ENCODE results near the gene MCUR1.
"Not testable (repeated sequence)": the region's sequence is repeated elsewhere in the genome, so short reads cannot be mapped to it uniquely, and the experiment has no call there.

MCUR1 gene

DNA sequence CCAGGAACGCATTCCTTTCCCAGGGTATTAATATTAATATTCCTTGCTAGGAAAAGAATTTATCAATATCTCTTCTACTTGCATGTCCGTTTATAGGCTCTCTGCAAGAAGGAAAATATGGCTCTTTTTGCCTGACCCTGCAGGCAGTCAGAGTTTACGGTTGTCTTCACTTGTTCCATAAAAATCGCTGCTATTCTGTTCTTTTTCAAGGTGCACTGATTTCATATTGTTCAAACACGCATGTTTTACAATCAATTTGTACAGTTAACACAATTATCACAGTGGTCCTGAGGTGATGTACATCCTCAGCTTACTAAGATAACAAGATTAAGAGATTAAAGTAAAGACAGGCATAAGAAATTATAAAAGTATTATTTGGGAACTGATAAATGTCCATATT is 15.1 kb upstream of the MCUR1 start:
- in situ Hi-C loops (cut with MboI; ENCODE audit: low sequenced_read_pairs): not testable (repeated sequence)

DNA sequence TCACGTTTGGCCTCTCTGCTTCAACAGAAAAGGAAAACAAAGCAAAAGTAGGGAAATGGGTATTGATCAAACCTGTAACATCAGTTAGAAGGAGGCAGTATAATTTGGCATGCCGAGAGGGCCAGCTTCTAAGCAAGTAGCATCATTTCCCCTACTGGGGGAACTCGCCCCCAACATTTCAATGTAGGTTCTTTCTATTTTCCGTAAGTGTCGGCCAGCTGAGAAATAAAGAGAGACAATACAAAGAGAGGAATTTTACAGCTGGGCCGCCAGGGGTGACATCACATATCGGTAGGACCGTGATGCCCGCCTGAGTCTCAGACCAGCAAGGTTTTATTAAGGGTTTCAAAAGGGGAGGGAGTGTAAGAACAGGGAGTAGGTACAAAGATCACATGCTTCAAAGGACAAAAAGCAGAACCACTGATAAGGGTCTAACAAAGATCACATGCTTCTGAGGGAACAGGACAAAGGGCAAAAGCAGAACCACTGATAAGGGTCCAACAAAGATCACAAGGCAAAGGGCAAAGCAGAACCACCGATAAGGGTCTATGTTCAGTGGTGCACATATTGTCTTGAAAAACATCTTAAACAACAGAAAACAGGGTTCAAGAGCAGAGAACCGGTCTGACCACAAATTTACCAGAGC is 14.4 kb upstream of the MCUR1 start:
- in situ Hi-C loops (cut with MboI; ENCODE audit: low sequenced_read_pairs): not testable (repeated sequence)

DNA sequence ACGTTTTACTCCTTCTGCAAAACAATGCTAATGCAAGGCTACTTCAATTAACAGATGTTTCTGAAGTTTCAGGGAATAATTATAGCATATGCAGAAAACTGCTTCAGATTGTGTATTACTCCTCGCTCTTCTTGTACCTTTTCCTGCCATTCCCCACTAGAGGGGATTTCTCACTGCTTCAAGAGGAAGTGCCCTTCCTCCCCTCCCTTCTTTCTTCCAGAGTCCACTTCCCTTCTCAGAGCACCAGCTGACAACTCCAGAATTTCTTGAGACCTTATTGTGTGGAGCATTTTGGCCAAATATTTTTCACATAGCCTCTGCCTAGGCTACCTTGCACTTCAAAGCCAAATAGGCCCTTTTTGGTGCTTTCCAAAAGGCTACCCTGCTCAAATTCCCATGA is 12.7 kb upstream of the MCUR1 start:
- in situ Hi-C loops (cut with MboI; ENCODE audit: low sequenced_read_pairs): no loop called here

DNA sequence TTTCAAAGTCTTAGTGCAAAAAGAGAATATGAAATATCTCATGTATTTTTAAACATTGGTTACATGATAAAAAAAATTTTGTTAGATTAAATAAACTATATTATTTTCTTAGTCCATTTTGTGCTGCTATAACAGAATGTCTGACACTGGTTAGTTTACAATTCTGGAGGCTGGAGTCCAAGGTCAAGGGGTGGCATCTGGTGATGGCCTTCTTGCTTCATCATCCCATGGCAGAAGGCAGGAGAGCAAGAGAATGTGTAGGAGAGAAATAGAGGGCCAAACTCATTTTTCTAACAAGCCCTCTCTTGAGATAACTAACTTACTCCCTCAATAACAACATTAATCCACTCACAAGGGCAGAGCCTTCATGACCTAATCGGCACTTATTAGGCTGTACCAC is 11.5 kb upstream of the MCUR1 start:
- in situ Hi-C loops (cut with MboI; ENCODE audit: low sequenced_read_pairs): no loop called here

DNA sequence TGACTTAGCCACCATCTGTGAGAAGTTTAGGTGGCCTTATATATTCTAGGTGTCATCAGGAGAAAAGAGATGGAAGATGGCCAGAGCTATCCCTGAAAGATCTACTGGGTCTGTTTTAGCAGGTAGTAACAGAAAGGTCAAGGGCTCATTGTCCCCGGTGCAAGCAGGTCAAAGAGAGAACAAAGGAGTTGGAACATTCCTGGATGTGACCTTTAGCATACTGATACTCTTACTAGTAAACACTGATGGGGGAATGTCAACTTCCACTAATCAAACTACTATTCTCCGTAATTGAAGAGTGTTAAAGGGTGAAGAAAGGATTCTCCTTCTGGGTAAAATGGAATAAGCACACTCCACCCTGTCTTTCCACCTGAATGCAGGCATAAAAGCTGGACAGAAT is 4.0 kb upstream of the MCUR1 start:
- in situ Hi-C loops (cut with MboI; ENCODE audit: low sequenced_read_pairs): no loop called here

DNA sequence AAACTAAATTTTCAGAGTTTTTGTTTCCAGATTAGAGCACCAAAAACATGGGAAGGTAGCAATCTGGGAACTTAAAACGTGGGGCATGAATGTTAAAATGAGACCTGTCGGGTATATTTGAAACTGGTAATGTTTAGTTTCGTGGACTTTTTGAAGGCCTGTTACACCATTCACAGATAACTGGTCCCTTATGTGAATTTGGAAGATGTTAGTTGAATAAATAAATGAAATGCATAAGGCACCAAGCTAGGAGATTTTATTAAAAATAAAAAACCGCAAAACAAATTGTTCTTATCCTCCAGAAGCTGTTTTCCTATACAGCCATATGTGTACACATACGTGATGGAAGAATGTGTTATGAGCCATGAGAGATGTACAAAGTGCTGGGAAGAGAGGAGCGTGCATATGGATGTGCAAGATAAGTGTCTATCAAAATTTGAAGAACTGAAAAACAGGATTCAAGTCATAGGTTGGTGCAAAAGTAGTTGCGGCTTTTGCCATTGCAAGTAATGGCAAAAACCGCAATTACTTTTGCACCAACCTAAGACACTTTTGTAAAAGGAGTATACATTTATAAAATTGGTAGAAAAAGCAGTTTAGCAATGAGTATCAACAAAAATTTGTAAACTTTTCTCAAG is 700 bp upstream of the MCUR1 start:
- in situ Hi-C loops (cut with MboI; ENCODE audit: low sequenced_read_pairs): no loop called here

DNA sequence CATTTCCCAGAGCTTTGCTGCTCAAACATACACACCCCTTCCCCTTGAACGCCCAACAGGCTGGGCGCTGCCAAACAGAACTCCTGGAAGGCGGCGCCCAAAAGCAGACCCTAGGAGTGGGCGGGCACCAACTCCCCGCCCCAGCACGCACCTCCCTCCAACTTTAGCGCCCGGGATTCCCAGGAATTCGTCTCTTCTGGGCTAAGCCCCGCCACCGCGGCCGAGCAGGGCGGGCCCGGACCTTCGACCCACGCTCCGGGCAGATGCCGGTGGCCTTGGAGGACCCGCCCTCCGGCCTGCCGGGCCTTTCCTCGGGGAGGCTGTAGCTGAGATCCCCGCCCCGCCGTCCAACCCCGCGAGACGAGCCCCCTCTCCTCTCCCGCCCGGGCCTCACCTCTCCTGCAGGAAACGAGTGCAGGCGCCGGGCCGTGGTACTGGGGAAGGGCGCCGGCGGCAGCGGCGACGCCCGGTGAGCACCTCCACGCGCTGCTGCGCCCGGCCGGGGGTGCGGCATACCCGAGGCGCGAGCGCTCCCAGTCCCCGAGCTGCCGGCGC is 659 bp downstream of the MCUR1 start:
- in situ Hi-C loops (cut with MboI; ENCODE audit: low sequenced_read_pairs): no loop called here

DNA sequence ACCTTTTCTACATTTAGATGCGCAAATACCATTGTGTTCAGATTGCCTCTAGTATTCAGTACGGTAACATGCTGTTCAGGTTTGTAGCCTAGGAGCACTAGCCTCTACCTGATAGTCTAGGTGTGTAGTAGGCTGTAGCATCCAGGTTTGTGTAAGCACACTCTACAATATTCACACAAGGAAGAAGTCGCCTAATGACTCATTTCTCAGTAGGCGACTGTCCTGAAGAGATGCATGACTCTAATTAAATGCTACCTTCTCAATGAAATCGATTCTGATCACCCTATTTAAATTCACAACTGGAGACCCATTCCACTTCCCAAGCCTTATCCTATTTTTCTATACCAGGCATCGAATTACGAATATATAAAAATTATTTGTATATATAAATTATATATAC is 1.3 kb downstream of the MCUR1 start:
- in situ Hi-C loops (cut with MboI; ENCODE audit: low sequenced_read_pairs): no loop called here

DNA sequence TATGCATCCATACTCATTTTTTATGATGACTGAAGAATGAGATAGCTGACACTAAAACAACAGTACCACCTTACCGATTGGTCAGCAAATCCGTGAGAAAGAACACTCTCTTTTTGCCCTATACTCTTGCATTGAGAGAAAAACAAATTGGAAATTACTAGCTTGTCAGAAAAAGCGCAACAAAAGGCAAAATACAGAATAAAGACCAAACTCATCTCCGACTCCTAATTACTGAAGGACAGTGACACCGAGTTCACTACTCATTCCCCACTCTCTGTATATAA is 2.1 kb downstream of the MCUR1 start:
- in situ Hi-C loops (cut with MboI; ENCODE audit: low sequenced_read_pairs): no loop called here

DNA sequence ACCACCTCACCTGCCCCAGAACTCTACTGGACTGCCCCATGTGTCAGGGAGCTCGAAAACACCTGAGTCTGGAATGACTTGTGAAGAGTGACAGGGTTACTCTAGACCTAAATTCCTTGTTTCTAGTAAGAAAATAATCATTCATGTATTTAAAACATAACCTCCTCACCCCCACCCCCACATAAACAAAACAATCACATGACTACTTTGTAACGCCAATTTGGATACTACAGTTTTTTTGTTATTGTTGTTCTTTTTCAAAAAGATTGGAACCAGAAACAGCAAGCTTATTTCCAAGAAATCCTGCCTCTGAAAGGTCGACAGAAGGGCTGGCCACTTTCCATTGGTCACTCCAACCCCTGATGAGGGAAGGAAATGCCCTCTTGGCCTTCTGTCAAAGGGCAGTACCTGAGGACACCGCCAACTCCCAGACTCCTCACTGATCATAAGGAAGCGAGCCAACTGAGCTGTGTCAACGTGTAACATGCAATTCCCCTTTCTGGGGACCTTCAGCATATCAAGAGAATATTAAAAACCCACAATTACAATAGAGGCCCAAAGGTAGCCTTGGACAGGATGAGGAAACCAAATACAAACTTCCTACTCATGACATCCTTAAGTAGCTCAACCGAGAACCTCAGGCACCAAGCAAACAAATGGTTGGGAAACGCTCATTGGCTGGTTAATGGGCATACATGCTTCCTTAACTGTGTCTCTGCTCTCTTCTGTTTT is 2.6 kb downstream of the MCUR1 start:
- in situ Hi-C loops (cut with MboI; ENCODE audit: low sequenced_read_pairs): no loop called here

DNA sequence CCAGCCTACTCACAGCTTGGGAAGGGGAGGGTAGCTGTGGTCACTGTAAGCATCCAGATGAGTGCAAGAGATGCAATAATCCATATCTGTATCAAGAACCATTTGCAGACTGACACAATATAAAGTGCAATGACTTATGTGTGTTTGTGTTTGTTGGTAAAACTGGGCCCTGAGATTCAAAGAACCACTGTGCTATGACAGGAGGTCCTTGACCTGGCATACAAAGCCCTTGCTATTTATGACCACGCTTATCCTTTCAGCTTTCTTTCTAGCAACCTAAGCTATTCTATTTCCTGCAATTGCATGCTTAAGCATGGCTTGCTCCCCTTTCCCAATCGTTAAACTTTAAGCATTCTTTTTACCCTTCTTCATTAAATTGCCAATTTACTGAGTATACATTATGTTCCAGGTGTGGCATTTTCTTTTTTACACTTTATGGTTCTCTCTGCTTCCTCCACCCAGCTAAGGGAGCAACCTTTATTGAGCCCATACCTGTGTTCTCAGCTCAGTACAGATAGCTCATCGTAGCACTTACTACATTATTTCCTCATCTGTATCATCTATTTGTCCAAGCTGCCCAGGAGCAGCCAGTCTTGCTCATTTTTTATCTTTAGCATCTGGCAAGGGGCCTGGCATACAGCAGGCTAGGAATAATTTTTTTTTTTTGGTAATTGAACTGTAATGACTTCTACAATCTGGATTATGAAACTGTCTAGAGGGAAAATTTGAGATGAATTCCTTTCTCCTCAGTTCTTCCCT is 3.5 kb downstream of the MCUR1 start:
- in situ Hi-C loops (cut with MboI; ENCODE audit: low sequenced_read_pairs): no loop called here

DNA sequence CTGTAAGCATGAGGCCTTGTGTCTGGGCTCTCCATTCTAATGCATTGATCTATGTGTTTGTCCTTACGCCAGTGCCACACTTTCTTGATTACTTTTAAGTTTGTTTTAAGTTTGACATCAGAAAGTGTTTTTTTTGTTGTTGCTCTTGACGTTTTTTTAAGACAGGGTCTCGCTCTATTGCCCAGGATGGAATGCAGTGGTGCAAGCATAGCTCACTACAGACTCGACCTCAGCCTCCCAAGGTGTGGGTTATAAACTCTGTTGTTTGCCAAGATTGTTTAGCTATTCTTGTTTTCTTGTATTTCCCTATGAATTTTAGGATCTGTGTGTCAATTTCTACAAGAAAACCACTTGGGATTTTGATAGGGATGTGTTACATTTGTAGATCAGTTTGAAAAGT is 5.6 kb downstream of the MCUR1 start:
- in situ Hi-C loops (cut with MboI; ENCODE audit: low sequenced_read_pairs): no loop called here

DNA sequence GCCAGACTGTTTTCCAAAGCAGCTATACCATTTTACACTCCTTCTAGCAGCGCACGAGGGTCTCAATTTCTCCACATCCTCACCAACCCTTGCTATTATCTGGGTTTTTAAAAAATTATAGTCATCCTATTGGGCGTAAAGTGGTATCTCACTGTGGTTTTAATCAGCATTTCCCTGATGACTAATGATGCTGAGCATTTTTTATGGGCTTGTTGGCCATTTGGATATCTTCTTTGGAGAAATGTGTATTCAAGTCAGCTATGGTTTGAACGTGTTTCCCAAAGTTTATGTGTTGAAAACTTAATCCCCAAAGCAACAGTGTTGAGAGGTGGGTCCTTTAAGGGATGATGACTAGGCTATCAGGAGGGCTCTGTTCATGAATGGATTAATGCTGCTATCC is 6.7 kb downstream of the MCUR1 start:
- in situ Hi-C loops (cut with MboI; ENCODE audit: low sequenced_read_pairs): no loop called here

DNA sequence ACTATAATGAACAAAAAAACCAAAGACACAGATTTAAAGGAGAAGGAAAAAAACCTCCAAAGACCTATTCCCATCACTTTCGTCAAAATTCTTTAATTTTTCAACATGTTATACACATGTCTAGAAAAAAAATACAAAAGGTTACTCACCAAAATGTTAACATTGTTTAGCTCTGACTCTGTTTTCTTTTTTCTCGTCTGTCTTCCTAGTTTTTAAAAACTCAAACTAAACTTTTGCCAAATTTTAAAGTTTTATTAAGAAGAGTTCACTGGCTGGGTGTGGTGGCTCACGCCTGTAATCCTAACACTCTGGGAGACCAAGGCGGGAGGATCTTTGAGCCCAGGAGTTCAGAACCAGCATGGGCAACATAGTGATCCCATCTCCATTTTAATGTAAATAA is 10.8 kb downstream of the MCUR1 start:
- in situ Hi-C loops (cut with MboI; ENCODE audit: low sequenced_read_pairs): no loop called here

DNA sequence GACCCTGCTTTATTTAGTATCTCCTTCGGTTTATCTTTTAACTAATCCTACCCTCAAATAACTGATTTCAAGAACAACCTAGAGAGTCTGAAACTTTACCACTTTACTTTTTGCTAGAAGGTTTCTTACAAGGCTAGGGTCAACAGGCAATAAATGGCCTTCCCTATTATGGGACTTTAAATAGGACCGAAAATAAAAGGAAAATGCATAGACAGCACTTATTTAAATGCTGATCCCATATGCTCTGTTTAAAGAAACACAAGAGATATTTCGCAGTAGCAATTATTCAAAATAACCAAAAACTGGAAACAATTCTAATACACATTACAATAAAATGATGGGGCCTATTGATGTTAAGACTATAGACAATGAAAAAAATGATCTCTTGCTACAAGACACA is 13.7 kb downstream of the MCUR1 start:
- in situ Hi-C loops (cut with MboI; ENCODE audit: low sequenced_read_pairs): no loop called here

DNA sequence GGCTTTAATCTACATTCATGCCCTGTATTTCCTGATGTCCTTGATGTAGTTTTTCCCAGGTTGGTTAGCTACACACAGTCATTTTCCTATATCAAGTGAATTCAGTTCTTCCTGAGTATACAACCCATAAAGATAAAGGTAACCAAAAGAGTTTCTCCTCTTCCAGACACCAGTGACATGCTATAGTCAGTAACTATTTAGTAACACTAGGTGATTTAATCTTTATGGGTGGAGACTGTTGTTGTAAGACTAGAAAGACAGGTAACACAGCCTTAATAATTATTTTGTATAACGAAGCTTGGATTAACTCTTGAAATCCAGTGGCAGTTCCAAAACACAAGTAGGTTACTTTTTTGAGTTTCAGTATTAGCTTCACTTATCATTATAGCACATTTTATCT is 17.6 kb downstream of the MCUR1 start:
- in situ Hi-C loops (cut with MboI; ENCODE audit: low sequenced_read_pairs): no loop called here

DNA sequence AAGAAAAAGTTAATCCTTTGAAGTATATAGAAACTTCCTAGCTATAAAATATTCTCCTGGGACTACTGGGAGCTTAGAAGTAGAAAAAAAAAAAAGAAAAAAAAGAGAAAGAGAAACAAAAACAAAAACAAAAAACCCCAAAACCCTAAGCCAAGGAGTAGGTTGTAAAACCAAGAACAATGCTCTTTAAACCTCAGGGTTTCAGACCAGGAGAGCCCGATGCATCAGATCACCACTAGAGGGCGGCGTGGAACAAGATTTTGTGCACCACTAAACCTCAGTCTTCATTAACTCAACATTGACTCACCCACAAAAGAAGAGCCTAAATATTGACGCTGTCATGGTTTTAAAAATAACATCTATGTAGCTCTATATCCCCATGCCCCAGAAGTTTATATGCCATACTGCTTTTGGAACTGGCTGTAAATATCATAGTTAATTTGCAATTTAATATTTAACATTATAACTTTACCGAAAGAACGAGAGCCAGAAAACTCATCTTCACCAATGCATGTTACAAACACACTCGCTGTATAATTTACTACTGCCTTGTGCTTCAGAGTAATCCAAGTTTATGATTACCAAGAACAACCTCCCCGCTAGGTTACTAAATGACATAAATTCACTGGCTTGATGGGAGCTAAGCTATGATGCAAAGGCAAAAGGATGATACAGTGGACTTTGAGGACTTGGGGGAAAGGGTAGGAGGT is 19.2 kb downstream of the MCUR1 start:
- in situ Hi-C loops (cut with MboI; ENCODE audit: low sequenced_read_pairs): no loop called here

DNA sequence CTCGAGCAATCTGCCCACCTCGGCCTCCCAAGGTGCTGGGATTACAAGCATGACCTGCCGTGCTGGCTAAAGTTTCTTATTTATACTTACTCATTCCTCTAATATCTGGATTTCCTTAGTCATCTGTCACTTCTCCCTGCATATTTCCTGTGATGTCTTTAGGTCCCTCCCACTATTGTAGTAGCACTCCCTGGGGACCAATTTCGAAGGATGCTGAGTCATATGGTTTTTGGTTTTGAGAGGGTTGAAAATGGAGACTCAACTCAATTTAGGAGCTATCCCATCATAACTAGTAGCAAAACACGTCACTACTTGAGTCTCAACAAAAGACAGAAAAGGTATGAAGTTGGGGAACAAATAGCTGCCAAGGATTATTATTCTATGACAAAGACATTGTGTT is 20.2 kb downstream of the MCUR1 start:
- in situ Hi-C loops (cut with MboI; ENCODE audit: low sequenced_read_pairs): no loop called here

DNA sequence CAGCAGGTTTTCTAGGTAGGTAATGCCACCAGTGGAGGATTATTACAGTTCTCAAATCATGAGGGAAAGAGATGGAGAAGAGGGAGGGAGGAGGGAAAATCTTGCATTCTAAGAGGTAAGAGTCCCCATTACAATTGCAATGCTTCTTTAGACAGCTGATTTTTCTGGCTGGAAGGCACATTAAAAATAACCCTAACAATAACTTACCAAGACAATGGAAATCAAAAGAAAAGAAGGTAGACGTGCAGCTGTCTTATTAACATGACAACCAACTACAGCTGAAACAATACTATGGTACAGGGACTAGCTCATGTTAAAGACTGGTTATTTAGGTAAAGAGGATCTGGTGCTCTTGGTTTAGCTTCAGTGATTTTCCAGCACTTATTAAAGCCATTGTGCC is 24.6 kb downstream of the MCUR1 start:
- in situ Hi-C loops (cut with MboI; ENCODE audit: low sequenced_read_pairs): no loop called here

DNA sequence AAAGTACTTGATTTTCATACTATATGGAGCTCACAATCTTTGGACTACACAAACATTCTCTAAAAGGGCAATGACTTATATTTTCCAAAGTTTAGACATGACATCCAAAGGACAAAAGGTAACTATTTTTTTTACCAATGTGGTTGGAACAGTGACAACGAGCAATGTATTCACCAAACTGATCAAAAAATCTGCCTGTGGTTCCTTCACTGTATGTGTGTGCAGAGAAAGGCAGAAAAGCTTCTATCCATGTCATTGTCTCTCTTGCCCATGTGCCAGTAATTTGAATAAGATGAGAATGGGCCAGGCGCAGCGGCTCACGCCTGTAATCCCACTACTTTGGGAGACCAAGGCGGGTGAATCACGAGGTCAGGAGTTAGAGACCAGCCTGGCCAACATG is 25.5 kb downstream of the MCUR1 start:
- in situ Hi-C loops (cut with MboI; ENCODE audit: low sequenced_read_pairs): no loop called here

DNA sequence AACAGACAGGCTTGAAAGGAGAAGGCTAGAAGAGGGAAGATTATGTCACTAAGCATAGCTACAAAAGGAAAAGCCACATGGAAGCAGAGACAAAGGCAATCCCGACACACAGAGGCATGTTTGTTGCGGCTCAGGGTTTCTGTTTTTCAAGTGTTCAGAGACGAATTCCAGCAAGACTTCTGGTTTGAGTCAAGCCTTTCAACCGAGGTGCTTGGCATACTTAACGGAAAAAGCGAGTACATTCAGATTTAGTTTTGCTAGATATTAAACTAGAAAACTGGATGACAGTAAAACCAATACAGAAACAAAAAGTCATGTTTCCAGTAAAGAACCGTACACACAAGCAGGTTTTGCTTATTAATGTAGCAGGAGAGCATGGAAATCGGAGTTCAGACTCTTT is 27.2 kb downstream of the MCUR1 start:
- in situ Hi-C loops (cut with MboI; ENCODE audit: low sequenced_read_pairs): no loop called here

All from hTERT RPE-1 (cell line).